GM12878 (cell line): ENCODE measurements around the gene NSD2. TPM values are rescaled to one million over a fixed set of nuclear protein-coding genes. Genes with fewer than 3 reads are reported as not detected.

Experiments used
- ATAC-seq: fragments of 200-7000 bp; cut with Tn5 transposase; 3 replicates; pipeline ENCODE4 v1.9.1; 2020; ENCODE audit warnings: mild to moderate bottlenecking, moderate library complexity
- BruUV-seq: library from RNA; stranded (reverse); fragments of 400-500 nt; replicated peaks from 2 replicates; lab custom pipeline; 2021; lab: Mats Ljungman, UMichigan
- CTCF ChIA-PET: fragments of 300-600 bp; sonication (Branson Sonifier 250); formaldehyde crosslinking; extraction: SDS; loops from one replicate; lab custom pipeline; 2021; ENCODE audit warnings: inconsistent platforms; lab: Yijun Ruan, JAX
- POLR2A ChIA-PET: fragments of 350-600 bp; formaldehyde crosslinking; extraction: SDS; loops from one replicate; lab custom pipeline; 2021; ENCODE audit warnings: inconsistent platforms; lab: Charles Lee
- RAD21 ChIA-PET: fragments of 300-600 bp; sonication (Branson Sonifier 250); formaldehyde crosslinking; loops from one replicate; lab custom pipeline; 2023; ENCODE audit warnings: antibody characterized with exemption; ENCODE audit not compliant: unreplicated experiment; lab: Charles Lee
- SMC1A ChIA-PET: fragments of 300-600 bp; sonication (Branson Sonifier 250); formaldehyde crosslinking; loops from one replicate; lab custom pipeline; 2023; ENCODE audit not compliant: unreplicated experiment, uncharacterized antibody; lab: Charles Lee
- DNase-seq: peaks from one replicate; pipeline ENCODE4 v3.0.0-alpha.2; 2011; ENCODE audit warnings: low read depth, low spot score
- FAIRE-seq: peaks from 3 replicates; lab custom pipeline; 2011; peaks lifted over from hg19 to GRCh38; lab: Jason Lieb, UNC
- H2AFZ ChIP-seq: 2 replicates; pipeline ENCODE4 v1.6.0; 2011; ENCODE audit warnings: low read depth, low read length, control low read depth; ENCODE audit not compliant: control insufficient read depth
- H3K27ac ChIP-seq: 2 replicates; pipeline ENCODE4 v1.5.1; 2011; ENCODE audit warnings: control low read depth; ENCODE audit not compliant: control insufficient read depth, insufficient read depth
- H3K27me3 ChIP-seq, 2 experiments: replicated peaks in 1 of 2; 2 replicates each; pipeline versions ENCODE4 v1.6.0 to v1.6.1; 2011; ENCODE audit warnings: low read length in 1 of 2; ENCODE audit not compliant: control insufficient read depth in 2 of 2, insufficient read depth in 2 of 2
- H3K36me3 ChIP-seq, 2 experiments: 2 replicates each; pipeline ENCODE4 v1.5.1; 2011; ENCODE audit warnings: low read length in 1 of 2; ENCODE audit not compliant: control insufficient read depth in 2 of 2, insufficient read depth in 2 of 2
- H3K4me1 ChIP-seq: 2 replicates; pipeline ENCODE4 v1.6.1; 2011; ENCODE audit warnings: mild to moderate bottlenecking, low read length, moderate library complexity, mixed read lengths; ENCODE audit not compliant: control insufficient read depth, insufficient read depth
- H3K4me2 ChIP-seq: 2 replicates; pipeline ENCODE4 v1.6.0; 2011; ENCODE audit warnings: control low read depth; ENCODE audit not compliant: control insufficient read depth, insufficient read depth
- H3K4me3 ChIP-seq: fragments of 200-600 bp; sonication (generic); 2 replicates; pipeline ENCODE4 v1.5.1; 2016
- H3K79me2 ChIP-seq: 2 replicates; pipeline ENCODE4 v1.6.0; 2011; ENCODE audit warnings: low read length; ENCODE audit not compliant: control insufficient read depth, insufficient read depth
- H3K9ac ChIP-seq: 2 replicates; pipeline ENCODE4 v1.8.0; 2011; ENCODE audit warnings: low read length, control low read depth, mixed read lengths; ENCODE audit not compliant: control insufficient read depth, insufficient read depth
- H3K9me3 ChIP-seq: replicated peaks from 3 replicates; pipeline ENCODE4 v1.5.1; 2011; ENCODE audit warnings: mild to moderate bottlenecking, low read length; ENCODE audit not compliant: control insufficient read depth, insufficient read depth
- H4K20me1 ChIP-seq: 2 replicates; pipeline ENCODE4 v1.6.0; 2011; ENCODE audit not compliant: control insufficient read depth, insufficient read depth
- BACH1 ChIP-seq: fragments of 450-650 bp; IDR thresholded peaks from 2 replicates; pipeline ENCODE4 v1.6.1; 2017; ENCODE audit warnings: mild to moderate bottlenecking, borderline replicate concordance
- BCL11A ChIP-seq: IDR thresholded peaks from 2 replicates; pipeline ENCODE4 v1.6.1; 2011; ENCODE audit warnings: low read depth, low read length
- BCLAF1 ChIP-seq: fragments of 450-650 bp; IDR thresholded peaks from 2 replicates; pipeline ENCODE4 v1.6.1; 2017; ENCODE audit warnings: antibody characterized with exemption, mild to moderate bottlenecking, moderate library complexity
- CBX5 ChIP-seq: sonication (generic); IDR thresholded peaks from 2 replicates; pipeline ENCODE4 v1.6.1; 2016; ENCODE audit warnings: low read depth, moderate library complexity, mild to moderate bottlenecking, inconsistent platforms
- CREB1 ChIP-seq: IDR thresholded peaks from 2 replicates; pipeline ENCODE4 v1.6.1; 2012; ENCODE audit warnings: low read depth, mild to moderate bottlenecking, inconsistent platforms
- ESRRA ChIP-seq: IDR thresholded peaks from 2 replicates; pipeline ENCODE4 v1.6.1; 2012; ENCODE audit warnings: mild to moderate bottlenecking, low read length, improper control_type of control experiment
- IRF5 ChIP-seq: fragments of 450-650 bp; IDR thresholded peaks from 2 replicates; pipeline ENCODE4 v1.6.1; 2017; ENCODE audit warnings: borderline replicate concordance
- KDM1A ChIP-seq: fragments of 200-600 bp; sonication (generic); IDR thresholded peaks from 2 replicates; pipeline ENCODE4 v1.6.1; 2016; ENCODE audit warnings: borderline replicate concordance
- MEF2B ChIP-seq: fragments of 450-650 bp; IDR thresholded peaks from 2 replicates; pipeline ENCODE4 v1.6.1; 2018; ENCODE audit warnings: mild to moderate bottlenecking, moderate library complexity; ENCODE audit not compliant: partially characterized antibody, poor library complexity, severe bottlenecking
- POLR2A ChIP-seq: IDR thresholded peaks from 2 replicates; pipeline ENCODE4 v1.6.1; 2011; ENCODE audit warnings: low read depth, mild to moderate bottlenecking, low read length
- POLR2AphosphoS5 ChIP-seq: IDR thresholded peaks from 2 replicates; pipeline ENCODE4 v1.6.1; 2011; ENCODE audit warnings: mild to moderate bottlenecking, low read length, inconsistent platforms
- RELA ChIP-seq: fragments of 450-650 bp; IDR thresholded peaks from 2 replicates; pipeline ENCODE4 v1.8.0; 2014; ENCODE audit warnings: borderline replicate concordance; ENCODE audit not compliant: partially characterized antibody
- RUNX3 ChIP-seq: IDR thresholded peaks from 2 replicates; pipeline ENCODE4 v1.6.1; 2012; ENCODE audit warnings: low read length, inconsistent platforms
- STAT1 ChIP-seq: fragments of 450-650 bp; conservative IDR thresholded peaks from 2 replicates; pipeline ENCODE4 v1.6.1; 2014; ENCODE audit warnings: antibody characterized with exemption, mild to moderate bottlenecking
- TCF12 ChIP-seq: IDR thresholded peaks from 2 replicates; pipeline ENCODE4 v1.6.1; 2011; ENCODE audit warnings: low read depth, mild to moderate bottlenecking, low read length
- YY1 ChIP-seq: IDR thresholded peaks from 2 replicates; pipeline ENCODE4 v1.6.1; 2011; ENCODE audit warnings: low read depth, mild to moderate bottlenecking, low read length
- ZBTB40 ChIP-seq: fragments of 450-650 bp; IDR thresholded peaks from 2 replicates; pipeline ENCODE4 v1.6.1; 2016; ENCODE audit warnings: mild to moderate bottlenecking, moderate library complexity, borderline replicate concordance
- ZNF24 ChIP-seq: fragments of 450-650 bp; IDR thresholded peaks from 2 replicates; pipeline ENCODE4 v1.6.1; 2017; ENCODE audit warnings: antibody characterized with exemption, mild to moderate bottlenecking
- WGBS: methylation state at CpG from one replicate; pipeline ENCODE4 v1.1.6; 2016; ENCODE audit warnings: low lambda C conversion rate; ENCODE audit not compliant: insufficient replicate concordance, insufficient coverage; ENCODE audit errors: missing lambda C conversion rate; 5-methylcytosine and 5-hydroxymethylcytosine counted together
- in situ Hi-C: fragments of 300-500 bp; cut with MboI; formaldehyde crosslinking; loops from 9 replicates; pipeline ENCODE4 v1.14.3; 2018; ENCODE audit warnings: mixed read lengths
- intact Hi-C: fragments of 100-400 bp; cut with micrococcal nuclease; formaldehyde crosslinking; loops from one replicate; pipeline ENCODE4 v1.14.2; 2022; ENCODE audit not compliant: unreplicated experiment
- polyA plus RNA-seq, 11 experiments: library from polyadenylated mRNA; depleted of rRNA in 4 of 11; unstranded in 6 of 11; stranded (reverse) in 5 of 11; fragments of >200 nt; fragmentation: Nextera tagmentation in 4 of 11; fragmentation: Illumina TruSeq in 1 of 11; extraction: Ambion mirVana in 4 of 11; extraction: Trizol in 1 of 11; gene quantifications; 1 replicate in 1 of 11; 2 replicates in 10 of 11; pipeline versions ENCODE4 v1.2.1 to v1.2.3, GENCODE V29; 2011 to 2016; ENCODE audit warnings: inconsistent platforms in 2 of 11, missing spikeins in 2 of 11, low read depth in 1 of 11
- total RNA-seq, 4 experiments: library from RNA; depleted of rRNA in 3 of 4; stranded (reverse); fragments of >200 nt in 3 of 4; fragmentation: Illumina TruSeq in 1 of 4; extraction: Trizol in 1 of 4; gene quantifications; 2 replicates each; pipeline versions ENCODE4 v1.2.1 to v1.2.3, GENCODE V29; 2013 to 2021

The NSD2 gene
- total and polyA plus RNA-seq, 10 of the 15 experiments (the other 5 are each of a cell fraction or from before 2014, with no cell fraction given), result 8.6 to 139 (median 67.2) TPM

- no peak for TF ChIP-seq BCLAF1
- TF ChIP-seq CREB1, result no peak
- TF ChIP-seq ZNF24, result no peak
- TF ChIP-seq RELA, result no peak
- no peak for TF ChIP-seq IRF5
- no peak for TF ChIP-seq CBX5
- no peak for TF ChIP-seq BCL11A
- no peak for TF ChIP-seq ESRRA
These were observed 102.5 kb downstream of the NSD2 start (continued) for GRCh38 chr4:1973661-1974060.

DNA sequence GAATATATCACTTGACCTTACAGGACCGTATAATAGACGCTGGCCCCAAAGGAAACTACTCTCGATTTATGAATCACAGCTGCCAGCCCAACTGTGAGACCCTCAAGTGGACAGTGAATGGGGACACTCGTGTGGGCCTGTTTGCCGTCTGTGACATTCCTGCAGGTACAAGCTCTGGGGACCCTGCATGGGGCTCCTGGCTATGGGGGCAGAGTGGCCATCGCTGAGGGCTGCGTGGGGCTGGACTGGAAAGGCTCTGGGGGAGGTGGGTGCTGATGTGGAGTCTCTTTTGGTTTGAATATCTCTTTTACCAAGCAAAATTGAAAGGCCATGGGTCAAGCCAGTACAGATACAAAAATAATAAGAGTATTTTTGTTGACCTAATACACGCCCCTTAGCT is 103.6 kb downstream of the NSD2 start:
- FAIRE-seq (no peak), ATAC-seq (no peak), DNase-seq (no peak)
- ChIA-PET POLR2A (no interaction called here), RAD21 (no interaction called here), CTCF (no interaction called here), SMC1A (no interaction called here)
- Histone ChIP-seq H3K27me3 (no peaks in the 10 kb centered on the region), H3K79me2 (no peaks in the 10 kb centered on the region), H3K4me3 (no peak overlapping the region), H3K4me1 (no peaks in the 10 kb centered on the region), H4K20me1 (no peaks in the 10 kb centered on the region), H3K9ac (no peak overlapping the region), H3K9me3 (no peaks in the 10 kb centered on the region), H2AFZ (no peak overlapping the region), H3K36me3 (peaks cover 23 to 53% of the 10 kb centered on the region in 2 experiments), H3K4me2 (no peak overlapping the region), H3K27ac (no peak overlapping the region)
- WGBS, result 84% methylated on average over 8 of the region's 8 CpGs
- TF ChIP-seq POLR2A, result no peak
- no peak for TF ChIP-seq YY1
- no peak for TF ChIP-seq STAT1
- no peak for TF ChIP-seq RUNX3
- no peak for TF ChIP-seq TCF12
- no peak for TF ChIP-seq BACH1
- TF ChIP-seq POLR2AphosphoS5, result no peak
- TF ChIP-seq ZBTB40, result no peak
- TF ChIP-seq KDM1A, result no peak
- no peak for TF ChIP-seq MEF2B
- no TSS peak for BruUV-seq
- in situ Hi-C loops (no loop called here), intact Hi-C loops (no loop called here)
